ENCODE results near the gene STAT3.

Gene STAT3

GRCh38 chr17:42313773-42314566 lies 74.3 kb downstream of the STAT3 start:
- no peak overlapping the region for H3K4me3 ChIP-seq (ENCODE audit: low read depth, low read length)
- DNase-seq (ENCODE audit: low read depth), result no peak
- TF ChIP-seq CTCF (IDR thresholded peaks at IDR 0.05; ENCODE audit: insufficient read depth, low read depth, low read length, missing control alignments), result no peak

DNA sequence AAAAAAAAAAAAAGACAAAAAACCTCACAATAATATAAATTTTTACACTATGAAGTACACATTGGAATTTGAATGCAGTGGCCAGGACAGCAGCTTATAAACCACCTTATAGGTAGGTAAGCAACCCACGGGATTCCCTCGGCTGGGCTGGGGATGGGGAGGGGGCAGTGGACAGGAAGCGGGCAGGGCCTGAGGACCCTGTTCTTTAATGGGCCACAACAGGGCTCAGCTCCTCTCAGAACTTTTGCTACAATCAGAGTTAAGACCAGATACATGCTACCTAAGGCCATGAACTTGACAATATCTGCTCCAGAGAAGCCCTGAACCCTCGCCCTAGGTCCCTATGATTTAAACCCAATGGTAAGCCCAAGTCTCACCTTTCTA lies 74.9 kb downstream of the STAT3 start:
- TF ChIP-seq CTCF (IDR thresholded peaks at IDR 0.05; ENCODE audit: insufficient read depth, low read depth, low read length, missing control alignments), result no peak
- no peak overlapping the region for H3K4me3 ChIP-seq (ENCODE audit: low read depth, low read length)
- DNase-seq (ENCODE audit: low read depth), result no peak

GRCh38 chr17:42312285-42313130 lies 75.7 kb downstream of the STAT3 start:
- peak; percentile 84 for DNase-seq (ENCODE audit: low read depth)
- TF ChIP-seq CTCF (IDR thresholded peaks at IDR 0.05; ENCODE audit: insufficient read depth, low read depth, low read length, missing control alignments), result peak; percentile 69

DNA sequence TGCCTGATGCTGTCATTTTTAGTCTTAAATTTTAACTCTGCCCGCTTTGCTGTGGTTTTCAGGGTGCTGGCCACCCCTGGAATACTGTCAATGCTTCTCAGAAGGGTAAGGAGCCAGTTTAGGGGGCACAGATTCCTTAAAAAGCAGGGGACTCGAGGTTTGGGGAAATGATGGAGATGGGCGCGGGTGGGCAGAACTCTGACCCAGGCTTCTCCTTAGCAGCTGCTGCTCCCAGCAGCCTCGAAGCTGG lies 76.3 kb downstream of the STAT3 start:
- no peak for TF ChIP-seq CTCF (IDR thresholded peaks at IDR 0.05; ENCODE audit: insufficient read depth, low read depth, low read length, missing control alignments)
- DNase-seq (ENCODE audit: low read depth), result no peak
- H3K4me3 ChIP-seq (ENCODE audit: low read depth, low read length), result no peak overlapping the region

More at GRCh38 chr17:42312285-42313130, 75.7 kb downstream of the STAT3 start:
- no peak overlapping the region for H3K4me3 ChIP-seq (ENCODE audit: low read depth, low read length)

DNA sequence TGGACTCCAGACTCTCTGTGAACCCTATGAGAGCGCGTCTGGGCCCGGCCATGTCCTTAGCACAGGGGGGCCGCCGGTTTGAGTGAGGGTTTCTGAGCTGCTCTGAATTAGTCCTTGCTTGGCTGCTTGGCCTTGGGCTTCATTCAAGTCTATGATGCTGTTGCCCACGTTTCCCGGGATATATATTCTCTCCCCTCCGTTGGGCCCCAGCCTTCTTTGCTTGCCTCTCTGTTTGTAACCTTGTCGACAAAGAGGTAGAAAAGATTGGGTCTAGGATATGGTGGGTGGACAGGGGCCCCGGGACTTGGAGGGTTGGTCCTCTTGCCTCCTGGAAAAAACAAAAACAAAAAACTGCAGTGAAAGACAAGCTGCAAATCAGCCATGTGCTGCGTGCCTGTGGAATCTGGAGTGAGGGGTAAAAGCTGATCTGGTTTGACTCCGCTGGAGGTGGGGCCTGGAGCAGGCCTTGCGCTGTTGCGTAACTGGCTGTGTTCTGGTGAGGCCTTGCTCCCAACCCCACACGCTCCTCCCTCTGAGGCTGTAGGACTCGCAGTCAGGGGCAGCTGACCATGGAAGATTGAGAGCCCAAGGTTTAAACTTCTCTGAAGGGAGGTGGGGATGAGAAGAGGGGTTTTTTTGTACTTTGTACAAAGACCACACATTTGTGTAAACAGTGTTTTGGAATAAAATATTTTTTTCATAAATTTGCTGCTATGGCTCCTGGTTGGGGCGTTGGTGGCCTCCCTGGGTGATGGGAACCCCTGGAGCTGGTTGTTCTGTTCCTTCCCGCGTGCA lies 76.8 kb downstream of the STAT3 start:
- H3K4me3 ChIP-seq (ENCODE audit: low read depth, low read length), result no peak overlapping the region
- no peak for TF ChIP-seq CTCF (IDR thresholded peaks at IDR 0.05; ENCODE audit: insufficient read depth, low read depth, low read length, missing control alignments)
- DNase-seq (ENCODE audit: low read depth), result no peak

GRCh38 chr17:42310787-42311215 lies 77.4 kb downstream of the STAT3 start:
- no peak overlapping the region for H3K4me3 ChIP-seq (ENCODE audit: low read depth, low read length)
- no peak for TF ChIP-seq CTCF (IDR thresholded peaks at IDR 0.05; ENCODE audit: insufficient read depth, low read depth, low read length, missing control alignments)
- no peak for DNase-seq (ENCODE audit: low read depth)
